Uterus (tissue), 2 donors: ENCODE data around the gene ATF4.

Experiments used
- CTCF ChIP-seq, 4 experiments: fragments of 200-600 bp in 2 of 4; fragments of 450-650 bp in 2 of 4; sonication (generic) in 2 of 4; IDR thresholded peaks; one replicate each; pipeline ENCODE4 v1.5.1; 2016 to 2019; ENCODE audit warnings: antibody characterized with exemption in 4 of 4, mild to moderate bottlenecking in 2 of 4, moderate library complexity in 1 of 4
- POLR2A ChIP-seq, 2 donors: fragments of 450-650 bp; IDR thresholded peaks; one replicate each; pipeline ENCODE4 v1.6.1; 2016; ENCODE audit warnings: antibody characterized with exemption in 2 of 2, mild to moderate bottlenecking in 1 of 2, moderate library complexity in 1 of 2

GRCh38 chr22:39475902-39476301 is 44.5 kb upstream of the ATF4 start:
- TF ChIP-seq CTCF (IDR thresholded peaks at IDR 0.05): no peak
- no peak for TF ChIP-seq POLR2A (IDR thresholded peaks at IDR 0.05)
